GM23338 (cell line): ENCODE results near the gene MTMR6. TPM values are rescaled to one million over a fixed set of nuclear protein-coding genes. Genes with fewer than 3 reads are reported as not detected.
A peak's percentile ranks its signal among the peaks of the same experiment; 100 is the strongest.

Source experiments
- ATAC-seq: fragments of 200-7000 bp; cut with Tn5 transposase; 3 replicates; pipeline ENCODE4 v1.9.1; 2020
- DNase-seq: peaks from one replicate; pipeline ENCODE4 v3.0.0-alpha.2; 2015; ENCODE audit warnings: low spot score
- H2AFZ ChIP-seq: fragments of 200-600 bp; sonication (generic); 2 replicates; pipeline ENCODE4 v1.8.0; 2016; ENCODE audit warnings: antibody characterized with exemption, mild to moderate bottlenecking, moderate library complexity
- H3F3A ChIP-seq: fragments of 200-600 bp; sonication (generic); replicated peaks from 2 replicates; pipeline ENCODE4 v1.8.0; 2017; ENCODE audit warnings: antibody characterized with exemption, mixed run types, low read depth
- H3K27ac ChIP-seq: fragments of 200-600 bp; sonication (generic); 2 replicates; pipeline ENCODE4 v1.6.1; 2016; ENCODE audit warnings: low read depth
- H3K27me3 ChIP-seq: fragments of 200-600 bp; sonication (generic); 2 replicates; pipeline ENCODE4 v1.8.0; 2016; ENCODE audit warnings: mild to moderate bottlenecking, mixed run types, moderate library complexity; ENCODE audit not compliant: insufficient read depth
- H3K36me3 ChIP-seq: fragments of 200-600 bp; sonication (generic); 2 replicates; pipeline ENCODE4 v1.8.0; 2016; ENCODE audit warnings: mild to moderate bottlenecking; ENCODE audit not compliant: insufficient read depth
- H3K4me1 ChIP-seq: fragments of 200-600 bp; sonication (generic); 2 replicates; pipeline ENCODE4 v1.8.0; 2016; ENCODE audit warnings: mild to moderate bottlenecking, moderate library complexity; ENCODE audit not compliant: insufficient read depth
- H3K4me2 ChIP-seq: fragments of 200-600 bp; sonication (generic); 2 replicates; pipeline ENCODE4 v1.7.1; 2017; ENCODE audit warnings: mixed run types
- H3K4me3 ChIP-seq: fragments of 200-600 bp; sonication (generic); 2 replicates; pipeline ENCODE4 v1.6.1; 2016; ENCODE audit warnings: mixed run types
- H3K79me2 ChIP-seq: fragments of 200-600 bp; sonication (generic); replicated peaks from 2 replicates; pipeline ENCODE4 v1.8.0; 2017; ENCODE audit warnings: mild to moderate bottlenecking; ENCODE audit not compliant: insufficient read depth
- H3K9me2 ChIP-seq: fragments of 200-600 bp; sonication (generic); 2 replicates; pipeline ENCODE4 v1.8.0; 2017; ENCODE audit not compliant: insufficient read depth
- H4K20me1 ChIP-seq: fragments of 200-600 bp; sonication (generic); replicated peaks from 2 replicates; pipeline ENCODE4 v1.8.0; 2017; ENCODE audit warnings: mild to moderate bottlenecking; ENCODE audit not compliant: insufficient read depth
- H3K27ac Mint-ChIP-seq: 2 replicates; pipeline ENCODE4 v1.8.0; 2020; ENCODE audit warnings: inconsistent platforms, mild to moderate bottlenecking, moderate library complexity, mixed read lengths
- H3K27me3 Mint-ChIP-seq: 3 replicates; pipeline ENCODE4 v1.8.0; 2022; ENCODE audit warnings: low read depth, mild to moderate bottlenecking, moderate library complexity, mixed read lengths, inconsistent platforms; ENCODE audit not compliant: insufficient read depth, poor library complexity
- H3K36me3 Mint-ChIP-seq: 3 replicates; pipeline ENCODE4 v1.8.0; 2021; ENCODE audit warnings: low read depth, mild to moderate bottlenecking, inconsistent platforms, moderate library complexity, mixed read lengths
- H3K4me1 Mint-ChIP-seq: 3 replicates; pipeline ENCODE4 v1.8.0; 2020; ENCODE audit warnings: mild to moderate bottlenecking, inconsistent platforms, mixed read lengths
- H3K4me3 Mint-ChIP-seq: 3 replicates; pipeline ENCODE4 v1.8.0; 2021; ENCODE audit warnings: moderate library complexity, mild to moderate bottlenecking, inconsistent platforms, mixed read lengths
- H3K9me3 Mint-ChIP-seq: 3 replicates; pipeline ENCODE4 v1.8.0; 2020; ENCODE audit warnings: moderate library complexity, mild to moderate bottlenecking, inconsistent platforms, mixed read lengths
- CREB1 ChIP-seq: fragments of 250-450 bp; sonication (Bioruptor Pico); IDR thresholded peaks from 2 replicates; pipeline ENCODE4 v1.5.0; 2020; ENCODE audit warnings: low read depth, mild to moderate bottlenecking, moderate library complexity
- EZH2 ChIP-seq: fragments of 200-600 bp; sonication (generic); IDR thresholded peaks from one replicate; pipeline ENCODE4 v1.8.0; 2017; ENCODE audit warnings: antibody characterized with exemption, mild to moderate bottlenecking, low read depth; ENCODE audit not compliant: unreplicated experiment
- EZH2phosphoT487 ChIP-seq: fragments of 200-600 bp; sonication (generic); IDR thresholded peaks from one replicate; pipeline ENCODE4 v1.8.1; 2018; ENCODE audit warnings: antibody characterized with exemption; ENCODE audit not compliant: unreplicated experiment
- JUNB ChIP-seq: IDR thresholded peaks from one replicate; pipeline ENCODE4 v1.6.1; 2016; ENCODE audit warnings: antibody characterized with exemption; ENCODE audit not compliant: unreplicated experiment
- NANOG ChIP-seq: IDR thresholded peaks from 2 replicates; pipeline ENCODE4 v1.6.1; 2016; ENCODE audit warnings: antibody characterized with exemption, borderline replicate concordance
- POLR2AphosphoS5 ChIP-seq: IDR thresholded peaks from 2 replicates; pipeline ENCODE4 v1.6.1; 2016; ENCODE audit warnings: antibody characterized with exemption, low read depth
- STAT1 ChIP-seq: IDR thresholded peaks from one replicate; pipeline ENCODE4 v1.6.1; 2016; ENCODE audit warnings: antibody characterized with exemption; ENCODE audit not compliant: unreplicated experiment
- ZNF331 ChIP-seq: fragments of 250-450 bp; sonication (Bioruptor Pico); IDR thresholded peaks from 2 replicates; pipeline ENCODE4 v1.5.0; 2020; ENCODE audit warnings: low read depth, mild to moderate bottlenecking, moderate library complexity
- polyA plus RNA-seq: library from polyadenylated mRNA; unstranded; fragments of >200 nt; fragmentation: Nextera tagmentation; extraction: Ambion mirVana; gene quantifications from 2 replicates; pipeline ENCODE4 v1.2.1, GENCODE V29; 2016
- total RNA-seq: library from RNA; depleted of rRNA; stranded (reverse); fragments of >200 nt; shearing (Covaris generic); gene quantifications from 2 replicates; pipeline ENCODE4 v1.2.3, GENCODE V29; 2014
- TF ChIP-seq, protein P1 (sequence below), 2 experiments: fragments of 200-600 bp in 1 of 2; sonication (generic) in 1 of 2; conservative IDR thresholded peaks; 2 replicates each; pipeline versions ENCODE4 v1.5.1 to v1.6.1; 2016 to 2017; ENCODE audit warnings: antibody characterized with exemption in 2 of 2, low read depth in 2 of 2, mild to moderate bottlenecking in 2 of 2, moderate library complexity in 1 of 2
- TF ChIP-seq, protein P2 (sequence below): IDR thresholded peaks from one replicate; pipeline ENCODE4 v1.6.1; 2018; ENCODE audit warnings: antibody characterized with exemption; ENCODE audit not compliant: unreplicated experiment
- TF ChIP-seq, protein P3 (sequence below): IDR thresholded peaks from 2 replicates; pipeline ENCODE4 v1.6.1; 2016; ENCODE audit warnings: antibody characterized with exemption

The MTMR6 gene
- total and polyA plus RNA-seq, 2 experiments from 2014 or later = 4.6 to 9.5 TPM

DNA sequence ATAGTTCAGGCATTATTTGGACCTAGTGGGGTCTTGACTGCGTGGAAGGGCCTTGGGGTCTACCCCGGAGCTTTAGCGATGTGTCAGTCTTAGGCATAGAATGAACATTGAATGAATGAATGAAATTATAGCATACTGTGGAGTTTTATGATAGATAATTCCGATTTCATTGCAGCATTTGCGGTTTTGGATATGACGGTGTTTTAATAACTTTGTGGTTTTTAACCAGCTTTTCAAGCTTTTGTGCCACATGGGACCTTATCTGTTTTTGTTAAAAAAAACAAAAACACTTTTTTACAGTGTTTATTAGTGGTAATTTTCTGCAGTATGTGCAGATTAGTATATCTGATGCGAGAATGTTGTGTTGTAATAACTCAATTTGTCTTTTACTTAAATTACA is 14.8 kb upstream of the MTMR6 start:
- Mint-ChIP-seq H3K27ac (peak overlapping the region; percentile 67), H3K4me1 (peaks cover 9% of the 10 kb centered on the region; the same call in 2 of the 3 replicates), H3K4me3 (peak overlapping the region; percentile 95), H3K27me3 (no peaks in the 10 kb centered on the region), H3K9me3 (peaks cover 5% of the 10 kb centered on the region; the same call in 1 of the 3 replicates), H3K36me3 (peaks cover 25% of the 10 kb centered on the region)
- Histone ChIP-seq H3K4me3 (peak overlapping the region; percentile 88), H3F3A (no peaks in the 10 kb centered on the region), H3K27ac (peak overlapping the region; percentile 34; the same call in 1 of the 2 replicates), H3K9me2 (no peaks in the 10 kb centered on the region), H2AFZ (peak overlapping the region; percentile 100; the same call in 1 of the 2 replicates), H4K20me1 (peaks cover 13% of the 10 kb centered on the region), H3K79me2 (peaks cover 55% of the 10 kb centered on the region), H3K4me1 (peaks cover 6% of the 10 kb centered on the region), H3K4me2 (peak overlapping the region; percentile 79), H3K36me3 (0 out of 2 replicates have a peak, but pooled peaks cover 8% of the 10 kb centered on the region), H3K27me3 (peaks cover 3% of the 10 kb centered on the region; the same call in 1 of the 2 replicates)
- DNase-seq = no peak
- TF ChIP-seq STAT1 = no peak
- TF ChIP-seq EZH2phosphoT487 = no peak
- TF ChIP-seq CREB1 (CRISPR knock-in tag) = no peak
- TF ChIP-seq NANOG = no peak
- ATAC-seq = no peak

DNA sequence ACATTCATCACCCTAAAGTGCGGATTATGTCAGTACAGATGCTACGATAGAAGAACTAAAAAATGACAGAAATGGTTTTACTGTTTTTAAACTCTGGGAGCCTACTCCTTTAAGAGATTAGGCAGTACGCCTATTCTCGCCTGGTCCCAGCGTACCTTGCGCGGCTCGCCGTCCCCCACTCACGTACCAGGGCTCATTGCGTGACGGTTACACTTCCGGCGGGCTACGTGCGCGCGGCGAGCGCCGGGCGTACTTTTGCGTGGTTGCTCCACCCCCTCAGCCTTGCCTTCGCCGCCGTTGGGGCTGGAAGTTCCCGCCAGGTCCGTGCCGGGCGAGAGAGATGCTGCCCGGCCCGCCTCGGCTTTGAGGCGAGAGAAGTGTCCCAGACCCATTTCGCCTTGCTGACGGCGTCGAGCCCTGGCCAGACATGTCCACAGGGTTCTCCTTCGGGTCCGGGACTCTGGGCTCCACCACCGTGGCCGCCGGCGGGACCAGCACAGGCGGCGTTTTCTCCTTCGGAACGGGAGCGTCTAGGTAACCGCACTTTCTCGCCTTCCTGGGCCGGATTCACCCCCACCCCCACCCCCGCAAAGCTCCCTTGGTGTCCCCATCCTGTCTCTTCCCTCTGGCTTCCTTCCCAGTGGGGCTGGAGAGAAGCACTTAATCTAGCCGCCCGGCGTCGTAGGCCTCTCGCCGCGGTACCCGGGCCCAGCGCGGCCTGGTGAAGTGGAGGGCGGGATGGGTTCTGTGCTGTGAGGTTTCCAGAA is 14.2 kb upstream of the MTMR6 start, which contains the start of gene NUP58:
NUP58 (plus strand) TSS at position 279 of the 767 bp plus-strand sequence; CDS start at position 428, 149 bp downstream.
- Histone ChIP-seq H3K27ac (peak within 1 kb of the TSS; percentile 70), H3K4me2 (peak within 1 kb of the TSS; percentile 79), H3K9me2 (no peaks in the 10 kb centered on the region), H3K79me2 (peaks cover 49% of the 10 kb centered on the region), H3K27me3 (peaks cover 5% of the 10 kb centered on the region; the same call in 1 of the 2 replicates), H4K20me1 (peaks cover 13% of the 10 kb centered on the region), H3K4me3 (peak within 1 kb of the TSS; percentile 88), H3F3A (no peaks in the 10 kb centered on the region), H3K4me1 (peaks cover 6% of the 10 kb centered on the region), H2AFZ (peak within 1 kb of the TSS; percentile 100), H3K36me3 (0 out of 2 replicates have a peak, but pooled peaks cover 8% of the 10 kb centered on the region)
- H3K4me3 Mint-ChIP-seq = peak within 1 kb of the TSS; percentile 95
- peak; percentile 92 for DNase-seq
- peaks cover 5% of the 10 kb centered on the region; the same call in 1 of the 3 replicates for H3K9me3 Mint-ChIP-seq
- H3K27me3 Mint-ChIP-seq = no peaks in the 10 kb centered on the region
- ATAC-seq = peak; percentile 97
- peak within 1 kb of the TSS; percentile 67 for H3K27ac Mint-ChIP-seq
- H3K36me3 Mint-ChIP-seq = peaks cover 25% of the 10 kb centered on the region
- peaks cover 9% of the 10 kb centered on the region; the same call in 2 of the 3 replicates for H3K4me1 Mint-ChIP-seq
- TF ChIP-seq, protein P1, sequence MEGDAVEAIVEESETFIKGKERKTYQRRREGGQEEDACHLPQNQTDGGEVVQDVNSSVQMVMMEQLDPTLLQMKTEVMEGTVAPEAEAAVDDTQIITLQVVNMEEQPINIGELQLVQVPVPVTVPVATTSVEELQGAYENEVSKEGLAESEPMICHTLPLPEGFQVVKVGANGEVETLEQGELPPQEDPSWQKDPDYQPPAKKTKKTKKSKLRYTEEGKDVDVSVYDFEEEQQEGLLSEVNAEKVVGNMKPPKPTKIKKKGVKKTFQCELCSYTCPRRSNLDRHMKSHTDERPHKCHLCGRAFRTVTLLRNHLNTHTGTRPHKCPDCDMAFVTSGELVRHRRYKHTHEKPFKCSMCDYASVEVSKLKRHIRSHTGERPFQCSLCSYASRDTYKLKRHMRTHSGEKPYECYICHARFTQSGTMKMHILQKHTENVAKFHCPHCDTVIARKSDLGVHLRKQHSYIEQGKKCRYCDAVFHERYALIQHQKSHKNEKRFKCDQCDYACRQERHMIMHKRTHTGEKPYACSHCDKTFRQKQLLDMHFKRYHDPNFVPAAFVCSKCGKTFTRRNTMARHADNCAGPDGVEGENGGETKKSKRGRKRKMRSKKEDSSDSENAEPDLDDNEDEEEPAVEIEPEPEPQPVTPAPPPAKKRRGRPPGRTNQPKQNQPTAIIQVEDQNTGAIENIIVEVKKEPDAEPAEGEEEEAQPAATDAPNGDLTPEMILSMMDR (conservative IDR thresholded peaks at IDR 0.05; ENCODE audit: low read depth in 2 of 2) = no peak
- no peak for TF ChIP-seq EZH2phosphoT487
- no peak for TF ChIP-seq STAT1
- TF ChIP-seq ZNF331 (CRISPR knock-in tag) = no peak
- no peak for TF ChIP-seq NANOG
- TF ChIP-seq, protein P2, sequence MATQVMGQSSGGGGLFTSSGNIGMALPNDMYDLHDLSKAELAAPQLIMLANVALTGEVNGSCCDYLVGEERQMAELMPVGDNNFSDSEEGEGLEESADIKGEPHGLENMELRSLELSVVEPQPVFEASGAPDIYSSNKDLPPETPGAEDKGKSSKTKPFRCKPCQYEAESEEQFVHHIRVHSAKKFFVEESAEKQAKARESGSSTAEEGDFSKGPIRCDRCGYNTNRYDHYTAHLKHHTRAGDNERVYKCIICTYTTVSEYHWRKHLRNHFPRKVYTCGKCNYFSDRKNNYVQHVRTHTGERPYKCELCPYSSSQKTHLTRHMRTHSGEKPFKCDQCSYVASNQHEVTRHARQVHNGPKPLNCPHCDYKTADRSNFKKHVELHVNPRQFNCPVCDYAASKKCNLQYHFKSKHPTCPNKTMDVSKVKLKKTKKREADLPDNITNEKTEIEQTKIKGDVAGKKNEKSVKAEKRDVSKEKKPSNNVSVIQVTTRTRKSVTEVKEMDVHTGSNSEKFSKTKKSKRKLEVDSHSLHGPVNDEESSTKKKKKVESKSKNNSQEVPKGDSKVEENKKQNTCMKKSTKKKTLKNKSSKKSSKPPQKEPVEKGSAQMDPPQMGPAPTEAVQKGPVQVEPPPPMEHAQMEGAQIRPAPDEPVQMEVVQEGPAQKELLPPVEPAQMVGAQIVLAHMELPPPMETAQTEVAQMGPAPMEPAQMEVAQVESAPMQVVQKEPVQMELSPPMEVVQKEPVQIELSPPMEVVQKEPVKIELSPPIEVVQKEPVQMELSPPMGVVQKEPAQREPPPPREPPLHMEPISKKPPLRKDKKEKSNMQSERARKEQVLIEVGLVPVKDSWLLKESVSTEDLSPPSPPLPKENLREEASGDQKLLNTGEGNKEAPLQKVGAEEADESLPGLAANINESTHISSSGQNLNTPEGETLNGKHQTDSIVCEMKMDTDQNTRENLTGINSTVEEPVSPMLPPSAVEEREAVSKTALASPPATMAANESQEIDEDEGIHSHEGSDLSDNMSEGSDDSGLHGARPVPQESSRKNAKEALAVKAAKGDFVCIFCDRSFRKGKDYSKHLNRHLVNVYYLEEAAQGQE = no peak
- peak; percentile 70 for TF ChIP-seq CREB1 (CRISPR knock-in tag)
- TF ChIP-seq EZH2 = no peak
- no peak for TF ChIP-seq JUNB
- TF ChIP-seq, protein P3, sequence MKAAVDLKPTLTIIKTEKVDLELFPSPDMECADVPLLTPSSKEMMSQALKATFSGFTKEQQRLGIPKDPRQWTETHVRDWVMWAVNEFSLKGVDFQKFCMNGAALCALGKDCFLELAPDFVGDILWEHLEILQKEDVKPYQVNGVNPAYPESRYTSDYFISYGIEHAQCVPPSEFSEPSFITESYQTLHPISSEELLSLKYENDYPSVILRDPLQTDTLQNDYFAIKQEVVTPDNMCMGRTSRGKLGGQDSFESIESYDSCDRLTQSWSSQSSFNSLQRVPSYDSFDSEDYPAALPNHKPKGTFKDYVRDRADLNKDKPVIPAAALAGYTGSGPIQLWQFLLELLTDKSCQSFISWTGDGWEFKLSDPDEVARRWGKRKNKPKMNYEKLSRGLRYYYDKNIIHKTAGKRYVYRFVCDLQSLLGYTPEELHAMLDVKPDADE = peak; percentile 62; the same call in 1 of the 2 replicates
- peak; percentile 91 for TF ChIP-seq POLR2AphosphoS5
